Stimulated activated CD8-positive, alpha-beta memory T cell treated with anti-CD3 and anti-CD28 coated beads, Interleukin-7, amount 100 ng/mL, for 24 hours (primary cell): ENCODE measurements around the gene SRSF4.
A peak's percentile ranks its signal among the peaks of the same experiment; 100 is the strongest.
"Not testable (repeated sequence)": the region's sequence is repeated elsewhere in the genome, so short reads cannot be mapped to it uniquely, and the experiment has no call there.

Source experiments
- DNase-seq: peaks from one replicate; pipeline ENCODE4 v3.0.0-alpha.2; 2020; ENCODE audit warnings: low read depth

The SRSF4 gene

GRCh38 chr1:29181413-29182225, at the start of gene SRSF4:
Gene SRSF4 (minus strand): TSS chr1:29181900. CDS start chr1:29181752, 148 bp downstream.
- DNase-seq = peak; percentile 96

DNA sequence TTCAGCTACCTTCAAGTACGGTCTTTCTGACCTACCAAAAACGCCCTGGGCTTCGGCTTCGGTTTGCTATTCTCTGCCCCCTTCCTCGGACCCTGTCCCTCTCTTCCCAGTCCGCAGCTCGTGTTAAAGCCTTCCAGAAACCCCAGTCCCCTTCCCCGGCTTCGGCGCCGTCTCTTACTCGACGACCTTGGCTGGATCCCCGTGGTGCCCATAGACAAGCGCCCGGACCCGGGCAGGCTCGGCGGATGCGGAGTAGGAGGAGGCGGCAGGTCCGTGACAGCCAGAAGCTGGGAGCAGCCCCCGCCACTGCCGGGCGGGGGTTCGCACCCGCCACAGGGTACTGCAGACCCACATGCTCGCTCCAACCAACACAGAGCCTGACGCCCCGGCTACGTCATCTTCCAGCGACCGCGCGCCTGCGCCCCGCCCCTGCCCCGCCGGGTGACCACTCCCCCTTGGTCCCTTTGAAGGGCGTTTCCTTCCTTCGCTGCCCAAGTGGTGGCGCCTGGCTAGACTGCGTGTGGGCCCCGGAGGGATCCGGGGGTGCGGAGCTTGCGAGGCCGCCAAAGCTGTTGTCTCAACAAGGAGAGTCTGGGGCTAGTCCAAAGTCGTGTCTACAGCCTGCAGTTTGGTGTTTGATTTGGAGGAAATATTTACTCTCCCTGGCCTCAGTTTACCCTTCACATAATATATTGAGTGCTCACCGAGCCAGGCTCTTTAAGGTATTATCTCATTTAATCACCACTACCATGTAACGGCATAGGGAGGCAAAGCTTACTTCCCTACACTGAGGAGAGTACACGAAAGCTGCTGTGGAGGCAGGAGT, 49.1 kb upstream of the SRSF4 start, which contains the start of gene MECR:
MECR (minus strand) TSS at position 382 of the 826 bp plus-strand sequence; CDS start at position 354, 28 bp downstream.
- peak; percentile 93 for DNase-seq

DNA sequence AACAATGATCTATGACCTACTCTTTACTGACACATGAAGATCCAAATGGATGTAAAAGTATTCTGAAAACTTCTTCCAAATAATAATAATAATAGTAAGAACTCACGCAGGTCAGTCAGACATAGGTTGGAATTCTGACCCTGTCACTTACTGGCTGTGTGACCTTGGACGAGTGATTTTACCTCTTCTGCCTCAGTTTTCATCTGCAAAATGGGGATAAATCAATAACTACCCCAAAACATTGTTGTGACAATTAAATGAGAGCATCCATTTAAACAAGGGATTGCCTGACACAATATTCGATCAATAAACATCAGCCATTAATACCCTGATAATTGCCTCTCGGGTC, 48.5 kb upstream of the SRSF4 start:
- DNase-seq = no peak

DNA sequence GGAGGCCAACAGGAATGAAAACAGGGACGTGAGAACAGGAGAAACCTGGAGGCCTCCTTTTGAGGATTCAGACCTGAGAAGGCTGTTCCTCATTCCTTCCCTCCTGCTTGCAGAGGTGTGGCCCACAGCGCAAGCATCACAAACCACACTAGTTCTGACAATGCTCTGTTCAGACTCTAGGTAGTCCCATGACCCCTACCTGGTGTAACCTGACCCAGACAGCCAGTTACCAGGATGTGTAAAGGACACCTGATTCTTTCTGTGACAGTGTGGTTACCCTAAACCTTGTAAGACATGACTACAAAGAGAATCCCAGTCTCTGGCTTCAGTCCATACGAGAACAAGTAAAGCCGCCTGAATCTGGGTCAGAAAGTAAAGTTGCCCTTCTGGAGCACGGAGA, 45.8 kb upstream of the SRSF4 start:
- DNase-seq = no peak

- DNase-seq = no peak
Observed at GRCh38 chr1:29225361-29225760, 43.7 kb upstream of the SRSF4 start.

DNA sequence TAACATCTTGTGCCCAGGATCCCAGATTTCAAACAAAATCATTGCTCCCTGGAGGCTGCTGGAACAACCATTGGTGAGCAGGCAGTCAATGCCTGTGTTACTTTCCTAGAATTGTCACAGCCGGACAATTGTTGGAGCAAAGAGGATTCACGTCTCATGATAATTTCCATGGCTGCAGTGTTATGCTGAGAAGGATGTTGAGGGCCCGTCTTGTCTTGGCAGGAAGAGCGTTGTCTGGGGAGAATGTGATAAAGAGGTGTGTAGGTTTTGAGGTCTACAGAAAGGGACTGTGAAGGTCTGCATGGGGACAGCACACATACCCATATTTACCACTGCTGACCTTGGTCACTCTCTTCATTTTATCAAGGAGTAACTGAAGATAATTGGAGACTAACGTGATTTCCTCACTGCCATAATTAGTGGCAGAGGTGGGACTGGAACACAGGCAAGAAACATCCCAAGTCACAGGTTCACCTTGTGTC, 42.7 kb upstream of the SRSF4 start:
- DNase-seq = no peak

DNA sequence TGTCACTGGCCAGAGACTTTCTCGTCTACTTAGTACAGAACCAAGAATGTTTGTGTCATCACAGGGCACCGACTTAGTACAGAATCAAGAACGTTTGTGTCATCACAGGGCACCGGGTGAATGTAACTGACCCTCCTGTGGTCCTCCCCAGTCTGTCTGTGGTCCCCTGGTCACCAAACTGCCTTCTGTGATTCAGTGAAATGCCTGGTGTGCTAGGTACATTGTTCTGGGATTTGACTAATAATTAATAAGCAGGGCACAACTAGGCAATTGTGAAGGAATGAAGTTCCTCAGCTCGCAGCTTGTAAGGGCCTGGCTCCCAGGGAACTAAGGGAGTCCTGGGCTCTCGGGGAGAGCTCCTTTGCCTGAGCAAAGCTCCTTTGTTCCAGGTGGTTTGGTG, 41.8 kb upstream of the SRSF4 start:
- DNase-seq = no peak

GRCh38 chr1:29222686-29223085, 41.0 kb upstream of the SRSF4 start:
- no peak for DNase-seq

GRCh38 chr1:29222260-29222659, 40.6 kb upstream of the SRSF4 start:
- not testable (repeated sequence) for DNase-seq

DNA sequence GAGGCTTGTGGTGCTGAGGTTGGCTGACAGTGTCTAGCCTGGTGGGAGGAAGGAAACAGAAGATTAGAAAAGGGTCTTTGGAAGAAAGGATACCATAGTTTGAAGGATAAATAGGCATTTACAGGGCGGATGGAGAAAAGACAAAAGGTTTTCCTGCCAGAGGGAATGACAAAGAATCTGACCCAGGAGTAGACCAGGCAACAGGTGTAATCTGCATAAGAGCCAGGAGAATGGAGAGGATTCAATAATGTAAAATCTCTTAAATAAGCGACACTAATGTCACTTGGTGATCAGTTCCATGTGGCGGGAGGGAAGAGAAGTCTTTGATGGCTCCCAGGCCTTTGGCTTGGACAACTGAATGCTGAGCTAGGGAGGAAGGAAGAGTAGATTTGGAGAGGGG, 39.6 kb upstream of the SRSF4 start:
- DNase-seq = no peak

DNA sequence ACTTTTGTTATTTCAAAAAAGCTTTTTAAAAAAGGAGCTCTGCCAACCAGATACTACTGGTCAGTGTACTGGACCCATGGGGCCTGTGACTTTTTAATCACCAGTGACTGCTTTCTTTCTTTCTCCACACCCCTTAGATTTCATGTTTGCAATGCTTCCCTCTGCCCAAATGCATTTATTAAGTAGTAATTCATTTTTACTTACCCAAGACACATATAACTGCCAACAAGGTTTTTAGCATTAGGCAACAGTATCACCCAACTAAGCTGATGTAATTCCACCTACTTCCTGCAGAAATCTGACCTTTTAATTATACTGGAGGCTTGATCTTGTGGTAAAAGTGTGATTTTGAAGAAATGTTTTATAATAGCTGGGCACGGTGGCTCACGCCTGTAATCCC, 36.5 kb upstream of the SRSF4 start:
- no peak for DNase-seq

GRCh38 chr1:29217633-29218032, 35.9 kb upstream of the SRSF4 start:
- no peak for DNase-seq

DNA sequence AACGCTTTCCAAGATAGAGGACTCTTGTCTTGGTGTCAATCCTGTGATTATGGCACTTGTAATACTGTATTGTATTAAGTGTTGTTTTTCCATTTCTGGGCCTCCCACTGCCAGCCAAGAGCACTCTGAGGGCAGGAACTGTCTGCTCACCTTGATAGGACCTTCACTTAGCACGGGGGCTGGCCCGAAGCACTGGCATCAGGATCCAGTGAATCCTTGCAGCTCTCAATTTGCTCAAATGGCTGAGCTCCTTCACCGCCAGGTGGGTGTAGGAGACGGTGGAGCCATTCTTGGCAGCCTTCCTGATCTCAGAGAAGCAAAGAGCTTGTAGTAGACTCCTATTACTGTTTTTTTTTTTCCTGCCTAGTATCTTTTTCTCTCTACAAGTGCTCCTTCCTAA, 31.4 kb upstream of the SRSF4 start:
- no peak for DNase-seq

DNA sequence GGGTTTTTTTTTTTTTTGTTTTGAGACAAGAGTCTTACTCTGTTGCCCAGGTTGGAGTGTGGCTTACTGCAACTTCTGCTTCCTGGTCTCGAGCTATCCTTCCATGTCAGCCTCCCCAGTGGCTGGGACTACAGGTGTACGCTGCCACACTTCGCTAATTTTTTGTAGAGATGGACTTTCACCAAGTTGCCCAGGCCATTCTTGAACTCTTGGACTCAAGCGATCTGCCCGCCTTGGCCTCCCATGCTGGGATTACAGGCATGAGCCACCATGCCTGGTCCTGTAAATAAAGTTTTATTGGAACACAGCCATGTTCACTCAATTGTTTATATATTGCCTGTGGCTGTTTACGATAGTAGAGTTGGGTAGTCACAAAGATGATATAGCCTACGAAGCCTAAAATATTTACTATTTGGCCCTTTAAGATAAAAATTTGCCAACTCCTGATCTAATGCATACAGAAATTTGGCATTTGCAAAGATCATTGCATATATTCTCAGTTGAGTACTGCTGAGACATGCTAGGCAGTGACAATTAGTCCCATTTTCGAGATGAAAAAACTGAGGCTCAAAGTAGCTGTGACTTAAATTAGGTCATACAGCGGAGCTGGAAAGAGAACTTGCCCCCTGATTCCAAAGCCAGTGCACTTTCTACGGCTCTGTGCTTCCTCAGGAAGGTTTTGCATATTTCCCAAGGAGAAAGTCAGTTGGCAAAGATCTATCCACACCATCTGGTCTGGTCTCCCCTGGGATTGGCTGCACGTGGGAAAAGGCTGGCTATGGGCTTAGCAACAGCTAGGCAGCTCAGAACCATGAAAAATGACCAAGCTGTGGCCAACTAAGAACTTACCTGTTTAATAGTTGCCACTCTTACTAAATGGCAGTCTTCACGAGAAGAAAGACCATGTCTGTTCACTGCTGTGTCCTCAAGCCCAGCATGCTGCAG, 29.7 kb upstream of the SRSF4 start:
- DNase-seq = no peak

GRCh38 chr1:29210278-29211085, 28.8 kb upstream of the SRSF4 start:
- no peak for DNase-seq

- DNase-seq = no peak
Observed at GRCh38 chr1:29209173-29209572, 27.5 kb upstream of the SRSF4 start.

GRCh38 chr1:29208442-29208841, 26.7 kb upstream of the SRSF4 start:
- no peak for DNase-seq

DNA sequence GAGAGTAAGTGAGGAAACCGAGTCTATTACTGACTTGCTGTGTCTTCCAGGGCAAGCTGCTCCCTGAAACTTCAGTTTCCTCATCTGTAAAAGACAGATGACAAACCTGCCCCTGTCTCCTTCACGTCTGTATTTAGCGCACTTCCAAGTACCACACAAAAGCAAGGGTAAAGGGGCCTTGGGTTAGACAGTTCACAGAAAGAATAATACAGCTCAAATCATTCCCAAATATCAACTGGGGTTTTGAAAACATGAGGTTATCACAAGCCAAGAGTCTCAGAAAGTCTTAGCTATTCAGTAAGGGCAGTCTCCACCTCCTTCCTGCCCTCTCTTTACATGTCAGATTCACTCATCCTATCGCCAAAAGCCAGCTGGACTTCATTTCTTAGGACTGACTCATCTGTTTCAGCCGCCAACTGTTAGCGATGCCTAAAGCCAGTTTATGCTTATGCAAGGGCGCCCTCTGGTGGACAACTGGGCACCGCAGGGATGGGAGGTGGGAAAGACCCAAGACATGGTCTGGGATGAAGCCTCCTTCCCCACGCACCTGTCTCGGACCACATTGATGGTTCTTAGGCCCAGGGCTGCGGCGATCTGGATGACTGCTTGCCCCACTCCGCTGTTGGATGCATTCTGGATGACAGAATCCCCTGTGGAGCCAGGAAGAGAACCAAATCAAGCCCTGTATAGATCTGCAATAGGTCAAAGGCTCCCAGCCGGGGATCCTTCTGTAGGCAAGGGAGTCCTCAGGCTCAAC, 21.1 kb upstream of the SRSF4 start:
- DNase-seq = peak; percentile 89

GRCh38 chr1:29202053-29202452, 20.4 kb upstream of the SRSF4 start:
- DNase-seq = no peak

DNA sequence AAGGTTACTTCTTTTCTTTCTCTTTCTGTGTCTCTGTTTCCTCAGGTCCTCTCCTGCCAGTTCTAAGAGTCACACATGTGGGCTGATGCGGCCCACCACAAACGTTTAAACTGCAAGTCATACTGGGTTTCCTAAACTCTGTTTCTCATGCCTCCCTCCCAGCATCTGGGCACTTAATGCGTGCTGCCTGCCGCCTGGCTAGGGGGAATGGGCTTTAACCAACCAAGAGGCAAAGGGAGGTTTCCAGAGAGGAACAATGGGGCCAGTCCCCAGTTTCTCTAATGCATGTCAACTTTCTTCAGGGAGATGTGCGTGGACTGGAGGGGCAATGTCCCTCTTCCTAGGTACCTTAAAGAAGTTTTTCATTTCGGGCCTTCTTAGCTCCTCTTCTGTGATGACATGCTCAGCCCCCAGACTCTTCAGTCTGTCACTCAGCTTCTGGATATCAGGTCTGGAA, 19.9 kb upstream of the SRSF4 start:
- no peak for DNase-seq
